ENCODE measurements around the gene SH2D2A.

The SH2D2A gene

GRCh38 chr1:156813750-156814570 is 2.7 kb downstream of the SH2D2A start:
- H3K27ac ChIP-seq: peak overlapping the region; percentile 15; the same call in 1 of the 2 replicates
- TF ChIP-seq ZFX (IDR thresholded peaks at IDR 0.05; ENCODE audit: borderline replicate concordance): no peak
- TF ChIP-seq CTCF (IDR thresholded peaks at IDR 0.05): peak; percentile 96

GRCh38 chr1:156813298-156813697 is 3.4 kb downstream of the SH2D2A start:
- TF ChIP-seq ZFX (IDR thresholded peaks at IDR 0.05; ENCODE audit: borderline replicate concordance) (no peak), CTCF (IDR thresholded peaks at IDR 0.05) (no peak)
- H3K27ac ChIP-seq: no peak overlapping the region

- H3K27ac ChIP-seq: no peak overlapping the region
- no peak for TF ChIP-seq ZFX (IDR thresholded peaks at IDR 0.05; ENCODE audit: borderline replicate concordance)
- no peak for TF ChIP-seq CTCF (IDR thresholded peaks at IDR 0.05)
Observed at GRCh38 chr1:156812293-156812990, 4.2 kb downstream of the SH2D2A start.

- TF ChIP-seq CTCF (IDR thresholded peaks at IDR 0.05) (no peak), ZFX (IDR thresholded peaks at IDR 0.05; ENCODE audit: borderline replicate concordance) (no peak)
- no peak overlapping the region for H3K27ac ChIP-seq
Observed at GRCh38 chr1:156811168-156811567, 5.5 kb downstream of the SH2D2A start.

GRCh38 chr1:156809711-156810366 is 6.8 kb downstream of the SH2D2A start:
- H3K27ac ChIP-seq: no peak overlapping the region
- no peak for TF ChIP-seq CTCF (IDR thresholded peaks at IDR 0.05)
- TF ChIP-seq ZFX (IDR thresholded peaks at IDR 0.05; ENCODE audit: borderline replicate concordance): no peak

- no peak for TF ChIP-seq CTCF (IDR thresholded peaks at IDR 0.05)
- TF ChIP-seq ZFX (IDR thresholded peaks at IDR 0.05; ENCODE audit: borderline replicate concordance): no peak
- no peak overlapping the region for H3K27ac ChIP-seq
Observed at GRCh38 chr1:156809281-156809680, 7.4 kb downstream of the SH2D2A start.
